HCT116 (cell line): ENCODE results near the gene DHRS12. TPM values are rescaled to one million over a fixed set of nuclear protein-coding genes. Genes with fewer than 3 reads are reported as not detected.

Source experiments
- ATAC-seq: fragments of 200-7000 bp; cut with Tn5 transposase; 2 replicates; pipeline ENCODE4 v1.9.1; 2020; ENCODE audit warnings: mild to moderate bottlenecking, moderate library complexity
- BruUV-seq: library from RNA; stranded (reverse); fragments of 400-500 nt; replicated peaks from 2 replicates; lab custom pipeline; 2021; lab: Mats Ljungman, UMichigan
- CTCF ChIA-PET: fragments of 300-600 bp; sonication (Branson Sonifier 250); formaldehyde crosslinking; loops from one replicate; lab custom pipeline; 2021; ENCODE audit warnings: antibody characterized with exemption; lab: Charles Lee
- POLR2A ChIA-PET: fragments of 300-600, 350-600 bp; sonication (Branson Sonifier 250); formaldehyde crosslinking; loops from one replicate; lab custom pipeline; 2021; ENCODE audit warnings: antibody characterized with exemption; lab: Charles Lee
- RAD21 ChIA-PET, 2 experiments: fragments of 300-600 bp; sonication (Branson Sonifier 250); formaldehyde crosslinking; loops; one replicate each; lab custom pipeline; 2023; ENCODE audit warnings: low total read pairs in 2 of 2; ENCODE audit not compliant: uncharacterized antibody in 2 of 2, unreplicated experiment in 2 of 2, low non-redundant PET in 1 of 2; lab: Charles Lee
- DNase-seq: peaks from one replicate; pipeline ENCODE4 v3.0.0-alpha.2; 2010; ENCODE audit warnings: low read depth, low spot score
- H2AFZ ChIP-seq: fragments of 200-600 bp; shearing (Covaris generic), sonication (generic); 2 replicates; pipeline ENCODE4 v1.6.1; 2017; ENCODE audit warnings: low read depth, mixed run types, mixed read lengths, antibody characterized with exemption, low read length; ENCODE audit not compliant: poor library complexity, severe bottlenecking
- H3K27ac ChIP-seq: 2 replicates; pipeline ENCODE4 v1.5.1; 2012; ENCODE audit warnings: low read depth, low read length
- H3K27me3 ChIP-seq: fragments of 200-600 bp; sonication (generic); 2 replicates; pipeline ENCODE4 v1.6.1; 2016; ENCODE audit warnings: mixed run types, low read length, mixed read lengths; ENCODE audit not compliant: insufficient read depth
- H3K36me3 ChIP-seq, 2 experiments: fragments of 200-500 bp in 1 of 2; fragments of 200-600 bp in 1 of 2; sonication (Bioruptor generic) in 1 of 2; sonication (generic) in 1 of 2; 2 replicates each; pipeline versions ENCODE4 v1.5.1 to v1.6.1; 2014 to 2016; ENCODE audit warnings: low read length in 2 of 2, inconsistent platforms in 1 of 2, mixed read lengths in 1 of 2, mixed run types in 1 of 2; ENCODE audit not compliant: insufficient read depth in 2 of 2, control insufficient read depth in 1 of 2
- H3K4me1 ChIP-seq, 2 experiments: fragments of 200-600 bp in 1 of 2; sonication (generic) in 1 of 2; 2 replicates each; pipeline versions ENCODE4 v1.5.1 to v1.6.1; 2012 to 2017; ENCODE audit warnings: low read length in 2 of 2, inconsistent platforms in 1 of 2, mild to moderate bottlenecking in 1 of 2, mixed read lengths in 1 of 2, mixed run types in 1 of 2, moderate library complexity in 1 of 2; ENCODE audit not compliant: insufficient read depth in 2 of 2, control insufficient read depth in 1 of 2
- H3K4me2 ChIP-seq: fragments of 200-600 bp; sonication (generic); 2 replicates; pipeline ENCODE4 v1.6.1; 2017; ENCODE audit warnings: mixed run types, low read length, mixed read lengths
- H3K4me3 ChIP-seq, 2 experiments: fragments of 200-600 bp in 1 of 2; sonication (generic) in 1 of 2; replicated peaks in 1 of 2; 2 replicates each; pipeline ENCODE4 v1.5.1; 2011 to 2016; ENCODE audit warnings: low read length in 2 of 2, control low read depth in 1 of 2, low read depth in 1 of 2, mild to moderate bottlenecking in 1 of 2, mixed read lengths in 1 of 2, mixed run types in 1 of 2
- H3K79me2 ChIP-seq: fragments of 200-600 bp; sonication (generic); 2 replicates; pipeline ENCODE4 v1.6.1; 2017; ENCODE audit warnings: mild to moderate bottlenecking, mixed run types, low read length, moderate library complexity, mixed read lengths; ENCODE audit not compliant: insufficient read depth
- H3K9ac ChIP-seq: fragments of 200-600 bp; sonication (generic); 2 replicates; pipeline ENCODE4 v1.6.1; 2016; ENCODE audit warnings: low read length, mixed read lengths
- H3K9me2 ChIP-seq: fragments of 200-600 bp; sonication (generic), shearing (Covaris generic); 2 replicates; pipeline ENCODE4 v1.6.1; 2017; ENCODE audit warnings: mixed run types, mild to moderate bottlenecking, moderate library complexity; ENCODE audit not compliant: insufficient read depth
- H3K9me3 ChIP-seq, 2 experiments: fragments of 200-500 bp in 1 of 2; fragments of 200-600 bp in 1 of 2; sonication (Bioruptor generic) in 1 of 2; sonication (generic) in 1 of 2; 2 replicates each; pipeline ENCODE4 v1.6.1; 2014 to 2017; ENCODE audit warnings: low read length in 2 of 2, mixed read lengths in 2 of 2, inconsistent platforms in 1 of 2, low read depth in 1 of 2, mild to moderate bottlenecking in 1 of 2, mixed run types in 1 of 2, moderate library complexity in 1 of 2; ENCODE audit not compliant: control insufficient read depth in 1 of 2, insufficient read depth in 1 of 2
- H4K20me1 ChIP-seq: fragments of 200-600 bp; sonication (generic), shearing (Covaris generic); 2 replicates; pipeline ENCODE4 v1.6.1; 2017; ENCODE audit warnings: mixed run types, mild to moderate bottlenecking, moderate library complexity; ENCODE audit not compliant: insufficient read depth
- CBX3 ChIP-seq: IDR thresholded peaks from 2 replicates; pipeline ENCODE4 v1.6.1; 2012; ENCODE audit warnings: low read depth
- EGR1 ChIP-seq: IDR thresholded peaks from 2 replicates; pipeline ENCODE4 v1.6.1; 2012; ENCODE audit warnings: low read depth
- ELF1 ChIP-seq: IDR thresholded peaks from 2 replicates; pipeline ENCODE4 v1.6.1; 2012; ENCODE audit warnings: low read depth, borderline replicate concordance
- EZH2 ChIP-seq: fragments of 200-600 bp; sonication (generic); IDR thresholded peaks from 2 replicates; pipeline ENCODE4 v1.6.1; 2017; ENCODE audit warnings: antibody characterized with exemption, mixed run types
- FOSL1 ChIP-seq: IDR thresholded peaks from 2 replicates; pipeline ENCODE4 v1.6.1; 2012; ENCODE audit warnings: low read depth
- POLR2A ChIP-seq: IDR thresholded peaks from 2 replicates; pipeline ENCODE4 v1.7.0; 2011; ENCODE audit warnings: borderline replicate concordance; ENCODE audit not compliant: insufficient read depth, insufficient read length; ENCODE audit errors: extremely low read depth
- SP1 ChIP-seq: IDR thresholded peaks from 2 replicates; pipeline ENCODE4 v1.6.1; 2012; ENCODE audit warnings: low read depth
- SRF ChIP-seq: IDR thresholded peaks from 2 replicates; pipeline ENCODE4 v1.6.1; 2012; ENCODE audit warnings: low read depth
- TCF7L2 ChIP-seq: IDR thresholded peaks from 2 replicates; pipeline ENCODE4 v1.7.0; 2011; ENCODE audit warnings: borderline replicate concordance, inconsistent platforms; ENCODE audit not compliant: insufficient read depth, insufficient read length; ENCODE audit errors: extremely low read depth
- ZFX ChIP-seq: fragments of 450-650 bp; IDR thresholded peaks from 2 replicates; pipeline ENCODE4 v1.6.1; 2017
- intact Hi-C: fragments of 100-400 bp; cut with micrococcal nuclease; formaldehyde crosslinking; loops from 2 replicates; pipeline ENCODE4 v1.10.0; 2022
- total RNA-seq: library from RNA; stranded (reverse); gene quantifications from one replicate; pipeline ENCODE4 v1.2.1, GENCODE V29; 2021; ENCODE audit not compliant: unreplicated experiment
- TF ChIP-seq, protein P1 (sequence below): IDR thresholded peaks from 2 replicates; pipeline ENCODE4 v1.6.1; 2012; ENCODE audit warnings: low read depth
- TF ChIP-seq, protein P2 (sequence below): IDR thresholded peaks from 2 replicates; pipeline ENCODE4 v1.6.1; 2011; ENCODE audit warnings: mild to moderate bottlenecking, low read length, moderate library complexity; ENCODE audit not compliant: insufficient replicate concordance; ENCODE audit errors: extremely low read depth
- TF ChIP-seq, protein P3 (sequence below): IDR thresholded peaks from 2 replicates; pipeline ENCODE4 v1.6.1; 2012

The DHRS12 gene
- total RNA-seq, 1 experiment from 2014 or later: 3.9 TPM

GRCh38 chr13:51747438-51748434 lies 56.2 kb downstream of the DHRS12 start:
- H3K27me3 ChIP-seq: no peaks in the 10 kb centered on the region
- no peak overlapping the region for H3K4me2 ChIP-seq
- TF ChIP-seq, protein P1, sequence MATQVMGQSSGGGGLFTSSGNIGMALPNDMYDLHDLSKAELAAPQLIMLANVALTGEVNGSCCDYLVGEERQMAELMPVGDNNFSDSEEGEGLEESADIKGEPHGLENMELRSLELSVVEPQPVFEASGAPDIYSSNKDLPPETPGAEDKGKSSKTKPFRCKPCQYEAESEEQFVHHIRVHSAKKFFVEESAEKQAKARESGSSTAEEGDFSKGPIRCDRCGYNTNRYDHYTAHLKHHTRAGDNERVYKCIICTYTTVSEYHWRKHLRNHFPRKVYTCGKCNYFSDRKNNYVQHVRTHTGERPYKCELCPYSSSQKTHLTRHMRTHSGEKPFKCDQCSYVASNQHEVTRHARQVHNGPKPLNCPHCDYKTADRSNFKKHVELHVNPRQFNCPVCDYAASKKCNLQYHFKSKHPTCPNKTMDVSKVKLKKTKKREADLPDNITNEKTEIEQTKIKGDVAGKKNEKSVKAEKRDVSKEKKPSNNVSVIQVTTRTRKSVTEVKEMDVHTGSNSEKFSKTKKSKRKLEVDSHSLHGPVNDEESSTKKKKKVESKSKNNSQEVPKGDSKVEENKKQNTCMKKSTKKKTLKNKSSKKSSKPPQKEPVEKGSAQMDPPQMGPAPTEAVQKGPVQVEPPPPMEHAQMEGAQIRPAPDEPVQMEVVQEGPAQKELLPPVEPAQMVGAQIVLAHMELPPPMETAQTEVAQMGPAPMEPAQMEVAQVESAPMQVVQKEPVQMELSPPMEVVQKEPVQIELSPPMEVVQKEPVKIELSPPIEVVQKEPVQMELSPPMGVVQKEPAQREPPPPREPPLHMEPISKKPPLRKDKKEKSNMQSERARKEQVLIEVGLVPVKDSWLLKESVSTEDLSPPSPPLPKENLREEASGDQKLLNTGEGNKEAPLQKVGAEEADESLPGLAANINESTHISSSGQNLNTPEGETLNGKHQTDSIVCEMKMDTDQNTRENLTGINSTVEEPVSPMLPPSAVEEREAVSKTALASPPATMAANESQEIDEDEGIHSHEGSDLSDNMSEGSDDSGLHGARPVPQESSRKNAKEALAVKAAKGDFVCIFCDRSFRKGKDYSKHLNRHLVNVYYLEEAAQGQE: no peak
- TF ChIP-seq CBX3: peak; percentile 64; the same call in 1 of the 2 replicates
- TF ChIP-seq EGR1: no peak
- H3K79me2 ChIP-seq: no peaks in the 10 kb centered on the region
- H3K9me3 ChIP-seq: peaks cover 9 to 10% of the 10 kb centered on the region in 2 experiments; a peak in 2 of 4 replicates
- no peak overlapping the region for H3K9ac ChIP-seq
- H2AFZ ChIP-seq: no peak overlapping the region
- intact Hi-C loops: no loop called here
- H3K36me3 ChIP-seq: no peaks in the 10 kb centered on the region
- H3K27ac ChIP-seq: no peak overlapping the region
- H3K4me3 ChIP-seq: no peak overlapping the region
- ChIA-PET POLR2A (no interaction called here), CTCF (no interaction called here), RAD21 (no interaction called here)
- H4K20me1 ChIP-seq: no peaks in the 10 kb centered on the region
- ATAC-seq (no peak), DNase-seq (no peak)
- H3K9me2 ChIP-seq: no peaks in the 10 kb centered on the region
- BruUV-seq: no TSS peak
- no peaks in the 10 kb centered on the region for H3K4me1 ChIP-seq

DNA sequence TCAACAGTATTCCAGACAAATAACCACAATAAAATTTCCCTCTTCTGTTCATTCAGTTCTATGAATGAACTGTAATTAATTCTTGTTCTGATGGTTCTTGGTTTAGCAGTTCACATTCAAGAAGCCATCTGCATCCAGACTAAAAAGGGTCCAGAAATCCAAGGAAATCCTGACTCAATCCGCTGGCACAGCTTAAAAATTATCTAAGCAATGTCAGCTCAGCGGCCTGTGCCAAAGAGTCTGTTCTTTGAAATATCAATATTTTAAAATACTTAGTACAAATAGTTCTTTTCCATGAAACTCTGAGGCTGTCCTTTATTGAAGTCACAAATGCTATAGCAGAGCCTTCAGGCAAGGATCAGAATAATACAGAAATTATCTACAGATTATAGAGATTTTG lies 57.2 kb downstream of the DHRS12 start:
- ChIA-PET CTCF (no interaction called here), POLR2A (no interaction called here), RAD21 (no interaction called here)
- H3K36me3 ChIP-seq: no peaks in the 10 kb centered on the region
- no peaks in the 10 kb centered on the region for H3K4me1 ChIP-seq
- H3K4me2 ChIP-seq: no peak overlapping the region
- ATAC-seq (no peak), DNase-seq (no peak)
- no peaks in the 10 kb centered on the region for H4K20me1 ChIP-seq
- H3K79me2 ChIP-seq: no peaks in the 10 kb centered on the region
- no TSS peak for BruUV-seq
- no peaks in the 10 kb centered on the region for H3K27me3 ChIP-seq
- H3K9me2 ChIP-seq: no peaks in the 10 kb centered on the region
- intact Hi-C loops: no loop called here
- H3K9ac ChIP-seq: no peak overlapping the region
- H3K9me3 ChIP-seq: peaks cover 9 to 10% of the 10 kb centered on the region in 2 experiments; a peak in 2 of 4 replicates
- no peak overlapping the region for H3K4me3 ChIP-seq
- H2AFZ ChIP-seq: no peak overlapping the region
- H3K27ac ChIP-seq: no peak overlapping the region
- TF ChIP-seq SRF (no peak), FOSL1 (no peak), EGR1 (no peak), ELF1 (no peak), ZFX (no peak), SP1 (no peak), TCF7L2 (no peak), EZH2 (no peak), POLR2A (no peak)
- TF ChIP-seq, protein P2, sequence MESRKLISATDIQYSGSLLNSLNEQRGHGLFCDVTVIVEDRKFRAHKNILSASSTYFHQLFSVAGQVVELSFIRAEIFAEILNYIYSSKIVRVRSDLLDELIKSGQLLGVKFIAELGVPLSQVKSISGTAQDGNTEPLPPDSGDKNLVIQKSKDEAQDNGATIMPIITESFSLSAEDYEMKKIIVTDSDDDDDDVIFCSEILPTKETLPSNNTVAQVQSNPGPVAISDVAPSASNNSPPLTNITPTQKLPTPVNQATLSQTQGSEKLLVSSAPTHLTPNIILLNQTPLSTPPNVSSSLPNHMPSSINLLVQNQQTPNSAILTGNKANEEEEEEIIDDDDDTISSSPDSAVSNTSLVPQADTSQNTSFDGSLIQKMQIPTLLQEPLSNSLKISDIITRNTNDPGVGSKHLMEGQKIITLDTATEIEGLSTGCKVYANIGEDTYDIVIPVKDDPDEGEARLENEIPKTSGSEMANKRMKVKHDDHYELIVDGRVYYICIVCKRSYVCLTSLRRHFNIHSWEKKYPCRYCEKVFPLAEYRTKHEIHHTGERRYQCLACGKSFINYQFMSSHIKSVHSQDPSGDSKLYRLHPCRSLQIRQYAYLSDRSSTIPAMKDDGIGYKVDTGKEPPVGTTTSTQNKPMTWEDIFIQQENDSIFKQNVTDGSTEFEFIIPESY: no peak
- TF ChIP-seq, protein P3, sequence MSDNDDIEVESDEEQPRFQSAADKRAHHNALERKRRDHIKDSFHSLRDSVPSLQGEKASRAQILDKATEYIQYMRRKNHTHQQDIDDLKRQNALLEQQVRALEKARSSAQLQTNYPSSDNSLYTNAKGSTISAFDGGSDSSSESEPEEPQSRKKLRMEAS: no peak
